Vagina (tissue), 2 donors: ENCODE results near the gene DAGLB. TPM values are rescaled to one million over a fixed set of nuclear protein-coding genes. Genes with fewer than 3 reads are reported as not detected.
A peak's percentile ranks its signal among the peaks of the same experiment; 100 is the strongest.

Experiments used
- DNase-seq, 2 donors: peaks; one replicate each; pipeline ENCODE4 v3.0.0-alpha.2; 2017; ENCODE audit errors: extremely low spot score in 2 of 2
- H3K27ac ChIP-seq: fragments of 200-600 bp; sonication (generic); one replicate; pipeline ENCODE4 v1.5.1; 2019
- H3K27me3 ChIP-seq: fragments of 200-600 bp; sonication (generic); one replicate; pipeline ENCODE4 v1.5.1; 2019
- H3K36me3 ChIP-seq, 2 donors: fragments of 200-600 bp; sonication (generic); one replicate each; pipeline ENCODE4 v1.5.1; 2017 to 2019
- H3K4me1 ChIP-seq: fragments of 200-600 bp; sonication (generic); one replicate; pipeline ENCODE4 v1.5.1; 2019
- H3K4me3 ChIP-seq, 2 donors: fragments of 200-600 bp; sonication (generic); 1 replicate in 1 of 2; 2 replicates in 1 of 2; pipeline ENCODE4 v1.5.1; 2016 to 2019
- H3K9me3 ChIP-seq: fragments of 200-600 bp; sonication (generic); one replicate; pipeline ENCODE4 v1.5.1; 2019
- POLR2A ChIP-seq, 2 donors: fragments of 450-650 bp; IDR thresholded peaks; one replicate each; pipeline ENCODE4 v1.6.1; 2017; ENCODE audit warnings: antibody characterized with exemption in 2 of 2, mild to moderate bottlenecking in 2 of 2, moderate library complexity in 2 of 2
- POLR2AphosphoS5 ChIP-seq, 2 donors: sonication (generic); formaldehyde crosslinking; IDR thresholded peaks; one replicate each; pipeline ENCODE4 v1.9.0; 2017; ENCODE audit warnings: antibody characterized with exemption in 2 of 2, mild to moderate bottlenecking in 2 of 2, low read depth in 1 of 2; ENCODE audit not compliant: insufficient read depth in 1 of 2
- intact Hi-C: fragments of 100-400 bp; cut with DNase I; formaldehyde crosslinking; loops from one replicate; pipeline ENCODE4 v1.15.1; 2023
- total RNA-seq: library from RNA; depleted of rRNA; stranded (reverse); fragments of >200 nt; gene quantifications from one replicate; pipeline ENCODE4 v1.2.3, GENCODE V29; 2016
- TF ChIP-seq, protein P1 (sequence below), 3 experiments: fragments of 450-650 bp in 2 of 3; fragments of 200-600 bp in 1 of 3; sonication (generic) in 1 of 3; IDR thresholded peaks; one replicate each; pipeline ENCODE4 v1.5.1; 2017 to 2019; ENCODE audit warnings: antibody characterized with exemption in 3 of 3, mild to moderate bottlenecking in 2 of 3, moderate library complexity in 2 of 3

DAGLB gene, protein sequence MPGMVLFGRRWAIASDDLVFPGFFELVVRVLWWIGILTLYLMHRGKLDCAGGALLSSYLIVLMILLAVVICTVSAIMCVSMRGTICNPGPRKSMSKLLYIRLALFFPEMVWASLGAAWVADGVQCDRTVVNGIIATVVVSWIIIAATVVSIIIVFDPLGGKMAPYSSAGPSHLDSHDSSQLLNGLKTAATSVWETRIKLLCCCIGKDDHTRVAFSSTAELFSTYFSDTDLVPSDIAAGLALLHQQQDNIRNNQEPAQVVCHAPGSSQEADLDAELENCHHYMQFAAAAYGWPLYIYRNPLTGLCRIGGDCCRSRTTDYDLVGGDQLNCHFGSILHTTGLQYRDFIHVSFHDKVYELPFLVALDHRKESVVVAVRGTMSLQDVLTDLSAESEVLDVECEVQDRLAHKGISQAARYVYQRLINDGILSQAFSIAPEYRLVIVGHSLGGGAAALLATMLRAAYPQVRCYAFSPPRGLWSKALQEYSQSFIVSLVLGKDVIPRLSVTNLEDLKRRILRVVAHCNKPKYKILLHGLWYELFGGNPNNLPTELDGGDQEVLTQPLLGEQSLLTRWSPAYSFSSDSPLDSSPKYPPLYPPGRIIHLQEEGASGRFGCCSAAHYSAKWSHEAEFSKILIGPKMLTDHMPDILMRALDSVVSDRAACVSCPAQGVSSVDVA
- 22.1 TPM for total RNA-seq

DNA sequence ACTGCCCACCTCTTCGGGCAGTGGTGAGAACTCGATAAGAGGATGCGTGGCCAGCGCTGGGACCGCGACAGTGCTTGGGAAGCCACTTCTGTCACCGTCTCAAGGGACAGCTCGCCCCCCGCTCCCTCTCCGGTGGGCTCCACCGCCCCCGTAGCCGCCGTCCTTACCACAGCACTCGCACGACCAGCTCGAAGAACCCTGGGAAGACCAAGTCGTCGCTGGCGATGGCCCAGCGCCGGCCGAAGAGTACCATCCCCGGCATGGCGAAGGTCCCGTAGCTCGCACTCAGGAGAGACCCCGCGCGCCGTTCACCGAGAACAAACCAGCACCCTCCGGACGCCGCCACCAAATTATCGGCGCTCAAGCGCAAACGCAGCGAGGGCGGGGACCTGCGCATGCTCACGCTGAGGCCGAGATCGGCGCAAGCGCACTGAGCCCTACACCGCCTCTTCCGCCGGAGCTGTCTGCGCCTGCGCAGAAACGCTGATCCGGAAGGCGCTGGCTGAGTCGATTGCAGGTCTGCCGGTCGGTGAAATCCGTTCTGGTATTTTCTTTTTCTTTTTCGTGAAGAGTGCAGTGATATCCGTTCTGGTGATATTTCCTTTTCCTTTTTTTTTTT is at the start of gene DAGLB:
Gene DAGLB, minus strand, starts transcription at position 374 of the 619 bp plus-strand sequence. Its CDS starts 112 bp downstream, at position 262.
- Histone ChIP-seq H3K9me3 (no peaks in the 10 kb centered on the region), H3K27ac (peak within 1 kb of the TSS; percentile 94), H3K36me3 (peaks cover 0 to 16% of the 10 kb centered on the region in 2 donors), H3K27me3 (no peaks in the 10 kb centered on the region), H3K4me1 (peaks cover 11% of the 10 kb centered on the region), H3K4me3 (peak within 1 kb of the TSS; percentile 71 to 98)
- peak in 1 of 2 donors; percentile 91 for DNase-seq
- intact Hi-C loops: no loop called here
- TF ChIP-seq POLR2AphosphoS5 (IDR thresholded peaks at IDR 0.05; ENCODE audit: insufficient read depth in 1 of 2, low read depth in 1 of 2) (peak; percentile 87 to 93), POLR2A (IDR thresholded peaks at IDR 0.05) (peak in 1 of 2 donors; percentile 76)
- TF ChIP-seq, protein P1, sequence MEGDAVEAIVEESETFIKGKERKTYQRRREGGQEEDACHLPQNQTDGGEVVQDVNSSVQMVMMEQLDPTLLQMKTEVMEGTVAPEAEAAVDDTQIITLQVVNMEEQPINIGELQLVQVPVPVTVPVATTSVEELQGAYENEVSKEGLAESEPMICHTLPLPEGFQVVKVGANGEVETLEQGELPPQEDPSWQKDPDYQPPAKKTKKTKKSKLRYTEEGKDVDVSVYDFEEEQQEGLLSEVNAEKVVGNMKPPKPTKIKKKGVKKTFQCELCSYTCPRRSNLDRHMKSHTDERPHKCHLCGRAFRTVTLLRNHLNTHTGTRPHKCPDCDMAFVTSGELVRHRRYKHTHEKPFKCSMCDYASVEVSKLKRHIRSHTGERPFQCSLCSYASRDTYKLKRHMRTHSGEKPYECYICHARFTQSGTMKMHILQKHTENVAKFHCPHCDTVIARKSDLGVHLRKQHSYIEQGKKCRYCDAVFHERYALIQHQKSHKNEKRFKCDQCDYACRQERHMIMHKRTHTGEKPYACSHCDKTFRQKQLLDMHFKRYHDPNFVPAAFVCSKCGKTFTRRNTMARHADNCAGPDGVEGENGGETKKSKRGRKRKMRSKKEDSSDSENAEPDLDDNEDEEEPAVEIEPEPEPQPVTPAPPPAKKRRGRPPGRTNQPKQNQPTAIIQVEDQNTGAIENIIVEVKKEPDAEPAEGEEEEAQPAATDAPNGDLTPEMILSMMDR (IDR thresholded peaks at IDR 0.05): no peak

DNA sequence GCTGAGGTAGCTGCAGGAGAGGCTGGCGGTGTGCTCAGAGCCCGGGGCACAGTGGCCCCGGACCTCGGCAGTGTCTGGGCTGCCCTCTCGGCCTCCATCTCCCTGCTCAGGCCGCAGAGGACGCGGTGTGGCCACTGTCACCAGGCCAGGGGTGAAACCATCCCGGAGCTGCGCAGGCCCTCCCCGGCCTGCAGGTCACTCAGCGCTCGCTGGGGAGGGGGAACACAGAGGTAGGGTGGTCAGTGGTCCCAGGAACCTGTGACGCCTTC is 49.8 kb upstream of the DAGLB start:
- TF ChIP-seq, protein P1 (IDR thresholded peaks at IDR 0.05): no peak
- no peak for TF ChIP-seq POLR2AphosphoS5 (IDR thresholded peaks at IDR 0.05; ENCODE audit: insufficient read depth in 1 of 2, low read depth in 1 of 2)
- TF ChIP-seq POLR2A (IDR thresholded peaks at IDR 0.05): no peak
- H3K4me3 ChIP-seq: no peak overlapping the region
- no peak overlapping the region for H3K27ac ChIP-seq
- H3K36me3 ChIP-seq: no peaks in the 10 kb centered on the region
- H3K27me3 ChIP-seq: no peaks in the 10 kb centered on the region
- no peaks in the 10 kb centered on the region for H3K9me3 ChIP-seq
- intact Hi-C loops: no loop called here
- H3K4me1 ChIP-seq: peaks cover 3% of the 10 kb centered on the region
- no peak for DNase-seq

DNA sequence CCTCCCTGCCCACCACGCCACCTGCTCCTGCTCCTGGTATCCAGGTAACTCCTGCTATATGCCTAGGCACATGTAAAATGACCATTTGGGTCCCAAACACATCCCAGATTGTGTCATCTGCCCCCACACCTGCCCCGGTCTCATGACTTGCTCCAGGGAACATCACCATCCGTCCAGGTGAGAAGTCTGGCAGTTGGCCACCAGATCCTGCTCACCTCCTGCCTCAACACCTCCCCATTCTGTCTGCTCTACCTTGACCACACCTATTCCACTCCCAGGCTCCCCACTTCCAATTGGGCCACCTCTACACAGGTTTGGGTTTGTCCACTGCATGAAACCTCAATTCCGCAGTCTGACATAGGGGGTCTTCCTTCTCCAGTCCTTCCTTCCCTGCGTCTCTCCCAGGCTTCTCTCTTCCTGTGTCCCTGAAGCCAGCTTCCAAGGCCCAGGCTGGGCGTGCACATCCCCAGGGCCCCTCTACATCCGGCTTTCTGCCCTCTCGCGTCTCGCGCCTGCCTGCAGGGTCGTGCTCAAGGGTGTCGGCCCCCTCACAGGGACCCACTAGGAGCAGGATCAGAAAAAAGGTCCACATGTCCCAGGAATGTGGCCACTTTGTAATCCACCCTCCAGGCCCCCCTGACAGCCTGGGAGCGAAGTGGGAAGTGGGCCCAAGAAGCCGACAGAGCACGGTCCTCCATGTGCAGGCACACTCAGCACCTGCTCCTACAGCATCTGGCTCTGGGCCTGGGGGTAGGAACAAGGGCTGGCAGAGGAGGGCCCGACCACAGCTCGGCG is 49.3 kb upstream of the DAGLB start:
- intact Hi-C loops: no loop called here
- Histone ChIP-seq H3K4me1 (no peaks in the 10 kb centered on the region), H3K27me3 (no peaks in the 10 kb centered on the region), H3K36me3 (no peaks in the 10 kb centered on the region), H3K9me3 (no peaks in the 10 kb centered on the region), H3K27ac (no peak overlapping the region), H3K4me3 (no peak overlapping the region)
- DNase-seq: no peak
- TF ChIP-seq, protein P1 (IDR thresholded peaks at IDR 0.05): no peak
- TF ChIP-seq POLR2A (IDR thresholded peaks at IDR 0.05): no peak
- TF ChIP-seq POLR2AphosphoS5 (IDR thresholded peaks at IDR 0.05; ENCODE audit: insufficient read depth in 1 of 2, low read depth in 1 of 2): no peak

DNA sequence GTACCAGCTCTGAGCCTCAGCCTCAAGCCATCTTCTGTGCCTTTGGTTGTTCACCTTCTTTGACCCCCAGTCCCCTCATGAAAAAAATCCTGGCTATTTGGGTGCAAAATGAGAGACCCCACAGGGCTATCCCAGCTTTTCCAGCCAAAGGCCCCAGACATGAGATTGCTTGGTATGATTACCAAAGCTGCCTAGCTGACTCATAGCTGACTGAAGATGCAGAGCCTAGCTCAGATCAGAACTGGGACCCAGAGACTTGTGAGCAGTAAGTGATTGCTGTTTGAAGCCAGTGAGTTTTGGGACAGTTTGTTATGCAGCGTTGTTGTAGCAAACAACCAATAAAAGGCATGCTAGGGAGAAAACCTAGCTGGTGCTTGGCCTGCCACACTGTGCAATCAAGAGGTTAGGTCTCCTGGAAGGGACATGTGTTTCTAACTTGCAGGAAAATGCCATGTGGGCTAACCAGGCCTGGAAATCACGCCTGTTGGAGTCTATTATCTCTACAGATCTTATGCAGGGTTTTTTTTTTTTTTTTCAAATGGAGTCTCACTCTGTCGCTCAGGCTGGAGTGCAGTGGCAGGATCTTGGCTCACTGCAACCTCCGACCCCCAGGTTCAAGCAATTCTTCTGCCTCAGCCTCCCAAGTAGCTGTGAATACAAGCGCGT is 48.0 kb upstream of the DAGLB start:
- no peak for DNase-seq
- no peak overlapping the region for H3K27ac ChIP-seq
- intact Hi-C loops: no loop called here
- H3K4me1 ChIP-seq: no peaks in the 10 kb centered on the region
- H3K4me3 ChIP-seq: no peak overlapping the region
- H3K27me3 ChIP-seq: no peaks in the 10 kb centered on the region
- no peaks in the 10 kb centered on the region for H3K36me3 ChIP-seq
- TF ChIP-seq POLR2A (IDR thresholded peaks at IDR 0.05) (no peak), POLR2AphosphoS5 (IDR thresholded peaks at IDR 0.05; ENCODE audit: insufficient read depth in 1 of 2, low read depth in 1 of 2) (no peak)
- TF ChIP-seq, protein P1 (IDR thresholded peaks at IDR 0.05): no peak
- H3K9me3 ChIP-seq: no peaks in the 10 kb centered on the region
